ENCODE measurements around the gene SRGAP3. TPM values are rescaled to one million over a fixed set of nuclear protein-coding genes. Genes with fewer than 3 reads are reported as not detected.

Gene SRGAP3
- polyA plus RNA-seq, 3 donors = 0.90 to 1.7 (median 1.4) TPM

DNA sequence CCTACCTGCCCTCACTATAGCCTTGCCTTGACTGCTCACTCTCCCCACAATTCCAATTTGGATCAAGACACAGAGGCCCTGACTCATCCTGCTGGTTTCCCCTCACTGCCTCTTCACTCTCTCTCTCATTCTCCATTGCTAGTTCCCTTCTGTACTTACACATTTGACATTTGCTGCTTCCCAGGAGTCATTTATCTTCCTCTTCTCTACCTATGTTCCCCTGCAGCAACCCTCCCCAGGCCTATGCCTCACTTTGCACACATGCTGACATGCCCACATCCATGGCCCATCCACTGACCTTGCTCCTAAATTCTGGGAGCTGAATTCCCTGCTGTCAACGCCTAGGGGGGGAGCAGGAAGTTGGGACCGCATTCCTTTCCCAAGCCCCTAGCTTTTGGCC lies 82.2 kb downstream of the SRGAP3 start:
- H3K27ac ChIP-seq (ENCODE audit: low read depth, low read length) = no peak overlapping the region
- WGBS, 3 donors = 76 to 81% (median 79%) methylated on average over 2 of the region's 2 CpGs

DNA sequence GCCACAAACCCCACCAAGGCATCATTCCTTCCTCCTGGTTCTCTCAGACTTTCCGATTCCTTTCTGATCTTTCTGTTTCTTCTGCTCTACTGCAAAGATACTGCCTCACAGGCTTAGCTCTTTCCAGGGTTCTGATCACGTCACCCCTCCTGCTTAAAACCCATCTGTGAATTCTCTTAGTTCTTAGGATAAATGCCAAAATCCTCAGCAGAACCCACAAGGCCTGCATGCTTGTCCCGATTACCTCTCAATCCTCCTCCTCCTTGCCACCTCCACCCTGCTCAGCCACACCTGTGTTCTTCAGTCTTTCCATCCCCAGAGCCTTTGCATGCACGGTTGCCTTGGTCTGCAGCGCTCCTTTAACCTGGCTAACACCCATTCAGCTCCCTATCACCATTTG lies 84.0 kb downstream of the SRGAP3 start:
- no peak overlapping the region for H3K27ac ChIP-seq (ENCODE audit: low read depth, low read length)
- 91 to 93% (median 92%) methylated on average over 5 of the region's 5 CpGs for WGBS, 3 donors

DNA sequence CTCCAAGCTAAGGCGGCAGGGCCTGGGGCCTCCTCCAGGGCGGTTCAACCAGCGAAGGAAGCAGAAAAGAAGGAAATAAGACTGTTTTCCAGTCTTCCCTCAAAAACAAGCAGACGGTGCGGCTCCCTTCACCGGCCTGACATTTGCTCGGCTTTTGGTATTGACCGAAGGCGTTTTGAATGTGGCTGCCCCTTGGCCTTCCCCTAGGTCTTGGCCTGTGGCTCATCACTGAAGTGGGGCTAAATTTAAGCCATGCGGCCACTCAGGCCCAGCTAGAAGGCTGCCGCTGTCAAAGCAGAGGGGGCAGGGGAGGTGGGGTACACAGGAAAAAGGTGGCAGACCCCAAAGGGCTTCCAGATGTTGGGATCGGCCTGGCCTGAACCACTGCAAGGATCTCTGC lies 86.2 kb downstream of the SRGAP3 start:
- 92 to 97% (median 94%) methylated on average over 12 of the region's 12 CpGs for WGBS, 3 donors
- no peak overlapping the region for H3K27ac ChIP-seq (ENCODE audit: low read depth, low read length)

DNA sequence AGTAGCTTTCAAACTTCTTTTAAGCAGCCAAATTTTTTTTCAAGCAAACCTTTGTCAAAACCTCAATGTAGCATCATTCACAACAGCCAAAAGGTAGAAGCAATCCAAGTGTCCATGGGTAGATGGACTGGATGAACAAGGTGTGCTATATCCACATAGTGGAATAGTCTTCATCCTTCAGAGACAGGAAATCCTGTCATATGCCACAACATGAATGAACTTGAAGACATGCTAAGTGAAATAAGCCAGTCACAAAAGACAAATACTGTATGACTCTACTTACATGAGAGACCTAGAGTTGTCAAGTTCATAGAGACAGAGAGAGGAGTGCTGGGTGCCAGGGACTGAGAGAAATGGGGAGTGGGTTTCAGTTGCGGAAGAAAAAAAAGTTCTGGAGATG lies 87.6 kb downstream of the SRGAP3 start:
- H3K27ac ChIP-seq (ENCODE audit: low read depth, low read length) = no peak overlapping the region
- WGBS, 3 donors = 81 to 92% (median 92%) methylated on average over 1 of the region's 1 CpG

DNA sequence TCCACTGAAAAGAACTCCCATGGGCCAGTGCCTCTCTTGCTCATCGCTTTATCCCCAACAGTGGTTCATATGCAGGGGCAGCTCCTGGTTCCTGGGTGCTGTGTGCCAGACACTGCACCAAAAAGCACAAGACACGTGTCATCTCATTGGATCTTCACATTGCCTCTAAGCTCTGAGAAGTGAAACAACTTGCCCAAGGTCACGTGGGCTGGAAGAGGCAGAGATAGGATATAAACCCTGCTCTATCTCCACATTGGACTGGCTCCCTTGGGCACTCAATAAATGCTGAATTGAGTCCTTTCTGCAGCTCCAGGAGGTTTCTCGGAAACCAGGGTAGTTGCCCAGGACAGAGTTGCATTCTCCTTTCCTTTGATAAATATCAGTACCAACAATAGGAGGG lies 88.1 kb downstream of the SRGAP3 start:
- WGBS, 3 donors = 88 to 92% (median 92%) methylated on average over 4 of the region's 4 CpGs
- H3K27ac ChIP-seq (ENCODE audit: low read depth, low read length) = no peak overlapping the region

DNA sequence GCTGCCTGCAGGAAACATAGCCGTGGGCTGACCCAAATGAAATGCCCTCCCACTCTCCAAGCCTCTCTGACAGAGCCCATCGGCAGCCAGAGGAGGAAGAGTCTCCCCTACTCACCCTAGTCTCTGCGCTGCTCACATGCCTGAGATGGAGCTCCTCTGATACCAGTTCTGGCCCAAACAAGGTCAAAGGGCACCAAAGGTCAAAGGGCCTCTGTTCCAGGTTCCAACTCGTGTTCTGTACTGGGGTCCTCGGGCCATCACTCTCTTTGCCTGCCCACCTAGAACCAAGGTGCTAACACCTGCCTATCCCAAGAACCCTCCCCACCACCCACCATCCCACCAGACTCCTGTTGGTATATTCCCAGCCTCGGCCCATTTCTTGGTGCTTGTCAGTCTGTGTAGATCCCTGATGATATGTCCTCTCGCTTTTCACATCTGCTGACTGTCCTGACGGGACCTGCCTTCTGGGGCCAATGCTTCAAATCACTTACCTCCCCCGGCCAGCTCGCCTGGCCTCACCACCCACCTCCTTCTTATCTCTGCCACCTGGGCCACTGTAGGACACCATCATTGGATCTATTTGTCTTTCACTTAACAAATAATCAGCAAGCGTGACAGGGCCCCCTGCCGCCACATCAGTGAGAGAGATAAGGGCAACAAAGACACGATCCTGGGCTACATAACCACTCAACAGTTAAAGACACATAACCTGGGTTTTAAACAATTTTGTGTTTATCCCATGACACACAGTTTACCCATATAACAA lies 90.4 kb downstream of the SRGAP3 start:
- 79 to 93% (median 93%) methylated on average over 13 of the region's 13 CpGs for WGBS, 3 donors

DNA sequence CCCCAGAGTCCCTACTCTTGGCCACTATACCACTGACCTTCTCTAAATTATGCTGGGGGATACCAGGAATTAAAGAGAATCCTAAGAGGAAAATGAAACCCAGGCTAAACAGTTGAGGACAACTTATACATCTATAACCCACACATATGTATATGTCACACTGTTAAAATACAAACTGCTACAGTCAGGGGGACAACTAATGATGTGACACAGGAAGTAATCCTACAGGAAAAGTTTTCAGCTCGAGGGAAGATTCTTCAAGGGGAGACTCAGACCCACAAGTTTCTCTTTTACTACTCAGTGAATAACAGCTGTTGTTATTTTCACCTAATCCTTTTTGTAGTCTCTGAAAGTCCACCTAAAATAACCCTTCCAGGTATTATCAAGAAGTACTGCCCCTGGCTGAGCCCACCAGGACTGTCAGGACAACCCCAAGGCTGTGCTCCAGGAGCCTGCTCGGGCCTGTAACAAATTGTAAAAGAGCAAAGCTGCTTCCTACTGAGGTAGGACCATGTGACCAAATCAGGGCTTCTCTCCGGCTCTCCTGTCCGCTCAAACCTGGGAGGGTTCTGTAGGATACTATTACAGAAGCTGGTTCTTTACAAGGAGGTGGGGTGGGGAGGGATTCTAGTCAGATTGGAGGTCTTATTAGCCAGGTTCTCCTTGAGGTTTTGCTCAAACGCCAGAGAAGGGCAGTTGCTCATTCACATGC lies 91.6 kb downstream of the SRGAP3 start:
- WGBS, 3 donors = 81 to 90% (median 86%) methylated on average over 5 of the region's 5 CpGs

More for the DNA sequence above, 90.4 kb downstream of the SRGAP3 start:
- no peak overlapping the region for H3K27ac ChIP-seq (ENCODE audit: low read depth, low read length)

DNA sequence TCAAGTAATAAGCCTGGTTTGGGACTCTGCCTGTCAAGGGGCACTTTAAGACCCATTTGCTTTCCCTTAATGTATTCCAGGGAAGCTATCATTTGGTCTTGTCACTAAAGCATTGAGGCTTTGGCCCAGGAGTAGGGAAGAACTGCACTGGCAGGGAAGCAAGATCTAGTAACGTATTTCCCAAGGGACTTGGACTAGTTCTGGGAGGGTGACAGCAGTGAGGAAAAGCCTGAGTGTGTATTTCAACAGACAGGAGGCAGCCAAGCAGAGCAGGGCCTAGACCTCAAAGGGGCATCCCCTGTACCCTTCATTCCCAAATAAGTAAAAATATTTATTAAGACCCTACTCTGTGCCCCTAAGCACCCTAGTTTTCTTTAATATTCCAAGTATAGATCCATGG lies 92.8 kb downstream of the SRGAP3 start:
- WGBS, 3 donors = 59 to 72% (median 64%) methylated on average over 1 of the region's 1 CpG
- no peak overlapping the region for H3K27ac ChIP-seq (ENCODE audit: low read depth, low read length)

More for the DNA sequence above, 91.6 kb downstream of the SRGAP3 start:
- no peak overlapping the region for H3K27ac ChIP-seq (ENCODE audit: low read depth, low read length)

DNA sequence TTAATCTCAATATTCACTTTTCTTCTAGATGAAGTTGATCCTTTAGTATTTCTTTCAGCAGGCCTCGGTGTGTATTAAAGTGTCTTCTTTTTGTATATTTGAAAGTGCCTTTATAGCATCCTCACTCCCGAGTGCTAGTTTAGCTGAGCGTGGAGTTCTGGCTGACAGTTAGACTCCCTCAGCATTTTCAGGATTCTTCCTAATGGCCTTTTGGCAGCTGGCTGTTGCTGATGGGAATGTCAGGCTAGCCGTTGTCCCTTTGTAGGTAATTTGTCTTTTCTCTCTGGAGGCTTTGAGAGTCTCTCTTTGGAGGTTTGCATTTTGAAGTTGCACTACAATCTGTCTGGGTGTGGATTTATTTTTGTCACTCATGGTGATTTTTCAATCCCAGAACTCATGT lies 94.4 kb downstream of the SRGAP3 start:
- WGBS, 3 donors = 58 to 71% (median 58%) methylated on average over 4 of the region's 4 CpGs
- H3K27ac ChIP-seq (ENCODE audit: low read depth, low read length) = no peak overlapping the region

DNA sequence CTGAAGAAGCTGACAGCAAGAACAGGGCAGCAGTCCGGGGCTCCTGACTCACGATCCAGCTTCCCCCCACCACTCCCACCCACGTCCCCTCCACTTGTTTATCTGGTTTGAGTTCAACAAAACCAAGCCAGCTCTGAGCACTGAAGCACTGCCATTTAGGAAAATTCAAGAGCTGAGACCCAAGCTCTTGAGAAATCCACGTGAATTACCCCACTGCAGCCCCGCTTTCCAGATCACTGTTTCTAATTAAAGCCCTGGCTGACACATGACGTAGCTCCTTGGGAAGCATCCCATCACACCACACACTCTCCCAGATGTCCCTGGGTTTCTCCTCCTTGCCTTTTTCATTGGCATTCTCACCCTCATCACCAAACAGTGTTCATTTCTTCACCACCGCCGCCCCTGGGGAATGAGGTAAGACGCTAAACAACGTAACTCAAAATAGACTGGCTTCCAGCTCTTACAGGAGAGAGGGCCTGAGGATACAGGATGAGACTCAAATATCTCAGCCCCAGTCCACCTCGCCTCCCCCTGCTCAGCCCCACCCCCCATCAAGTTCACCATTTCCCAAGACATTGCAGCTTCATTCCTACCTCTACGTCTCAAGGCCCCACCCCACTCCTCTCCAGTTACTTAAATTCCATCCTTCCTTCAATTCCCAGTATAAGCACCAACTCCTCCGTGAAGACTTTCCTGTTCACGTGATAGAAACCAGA lies 95.4 kb downstream of the SRGAP3 start:
- no peak overlapping the region for H3K27ac ChIP-seq (ENCODE audit: low read depth, low read length)
- WGBS, 3 donors = 61 to 77% (median 64%) methylated on average over 14 of the region's 14 CpGs

DNA sequence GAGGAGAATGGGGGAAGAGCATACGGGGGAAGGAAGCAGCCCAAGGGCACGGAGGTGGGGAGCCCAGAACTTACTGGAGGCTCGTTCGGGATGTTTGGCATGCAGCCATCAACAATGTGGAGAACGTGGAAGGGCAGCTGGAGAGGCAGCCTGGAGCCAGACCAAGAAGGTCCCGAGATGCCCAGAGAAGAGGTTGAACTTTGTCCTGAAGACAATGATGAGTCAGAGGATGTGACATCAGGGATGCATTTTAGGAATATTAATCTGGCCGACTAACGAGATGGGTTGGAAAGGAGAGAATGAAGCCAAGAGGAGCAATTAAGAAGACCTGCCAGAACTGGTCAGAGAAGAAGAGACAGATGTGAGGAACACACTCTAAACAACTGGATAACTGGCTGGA lies 98.2 kb downstream of the SRGAP3 start:
- no peak overlapping the region for H3K27ac ChIP-seq (ENCODE audit: low read depth, low read length)
- WGBS, 3 donors = 58 to 83% (median 73%) methylated on average over 8 of the region's 8 CpGs

DNA sequence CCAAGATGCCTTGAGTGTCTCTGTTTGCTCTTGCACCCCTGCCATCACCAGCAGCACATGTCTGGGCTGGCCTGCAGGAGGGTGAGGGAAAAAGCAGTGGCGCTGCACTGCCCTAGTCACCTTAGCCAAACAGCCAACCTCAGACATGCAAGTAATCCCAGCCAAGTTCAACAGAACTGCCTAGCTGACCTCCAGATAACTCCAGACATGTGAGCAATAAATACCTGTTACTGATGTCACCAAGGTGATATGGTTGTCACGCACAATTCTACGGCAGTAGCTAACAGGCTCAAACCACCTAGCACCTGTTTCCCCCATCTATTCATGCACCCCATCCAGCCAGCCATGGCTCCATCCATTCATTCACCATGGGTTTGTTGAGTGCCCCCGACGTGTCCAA lies 99.9 kb downstream of the SRGAP3 start:
- no peak overlapping the region for H3K27ac ChIP-seq (ENCODE audit: low read depth, low read length)
- 53 to 96% (median 88%) methylated on average over 5 of the region's 5 CpGs for WGBS, 3 donors

DNA sequence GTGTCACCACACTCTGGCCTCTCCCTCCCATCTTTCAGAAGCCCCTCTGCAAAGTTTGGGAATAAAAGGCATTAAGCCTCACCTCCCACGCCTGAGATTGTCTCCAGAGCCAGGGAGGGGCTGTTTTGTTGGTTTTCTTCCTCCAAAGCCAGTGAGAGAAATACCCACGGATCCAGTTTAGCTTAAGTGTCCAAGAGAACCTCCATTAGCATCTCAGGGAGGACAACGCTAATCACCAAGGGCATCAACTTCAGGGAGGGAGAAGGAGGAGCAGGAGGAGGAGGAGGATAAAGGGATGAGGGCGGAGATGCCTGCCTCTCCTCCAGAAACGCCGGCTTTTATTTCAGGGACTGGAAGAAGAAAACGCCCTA lies 101.6 kb downstream of the SRGAP3 start:
- no peak overlapping the region for H3K27ac ChIP-seq (ENCODE audit: low read depth, low read length)
- 51 to 75% (median 54%) methylated on average over 7 of the region's 7 CpGs for WGBS, 3 donors

DNA sequence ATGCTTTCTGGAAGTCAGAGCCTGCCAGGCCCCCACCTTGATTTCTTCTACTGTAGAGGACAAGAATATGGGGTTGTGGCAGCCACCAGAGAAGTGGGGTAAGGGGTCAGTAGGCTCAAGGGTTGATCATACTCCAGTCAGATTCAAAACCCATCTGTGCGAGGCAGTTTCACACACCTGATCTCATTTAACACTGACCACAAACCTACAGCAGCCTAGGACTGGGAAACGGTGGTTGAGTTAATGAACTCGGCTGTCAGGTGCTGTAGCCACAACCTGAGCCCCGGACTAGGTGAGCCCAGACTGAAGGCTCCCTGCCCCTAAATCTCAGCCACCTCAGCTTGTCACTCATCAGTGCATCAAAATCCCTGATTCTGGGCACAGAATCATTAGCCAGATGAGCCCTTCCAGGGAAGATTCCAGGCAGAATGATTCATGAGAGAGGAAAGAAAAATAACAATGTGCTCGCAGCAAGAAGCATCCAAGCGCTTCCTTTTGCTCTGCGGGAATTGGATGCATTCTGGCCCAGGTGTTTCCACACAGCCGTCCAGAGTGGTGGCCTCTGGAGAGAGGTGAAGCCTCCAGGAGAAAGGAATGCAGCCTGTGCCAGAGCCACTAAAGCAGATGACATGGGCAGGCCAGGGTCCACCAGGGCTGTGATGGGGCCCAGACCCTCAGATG lies 102.1 kb downstream of the SRGAP3 start:
- H3K27ac ChIP-seq (ENCODE audit: low read depth, low read length) = no peak overlapping the region
- WGBS, 3 donors = 58 to 69% (median 68%) methylated on average over 8 of the region's 8 CpGs

DNA sequence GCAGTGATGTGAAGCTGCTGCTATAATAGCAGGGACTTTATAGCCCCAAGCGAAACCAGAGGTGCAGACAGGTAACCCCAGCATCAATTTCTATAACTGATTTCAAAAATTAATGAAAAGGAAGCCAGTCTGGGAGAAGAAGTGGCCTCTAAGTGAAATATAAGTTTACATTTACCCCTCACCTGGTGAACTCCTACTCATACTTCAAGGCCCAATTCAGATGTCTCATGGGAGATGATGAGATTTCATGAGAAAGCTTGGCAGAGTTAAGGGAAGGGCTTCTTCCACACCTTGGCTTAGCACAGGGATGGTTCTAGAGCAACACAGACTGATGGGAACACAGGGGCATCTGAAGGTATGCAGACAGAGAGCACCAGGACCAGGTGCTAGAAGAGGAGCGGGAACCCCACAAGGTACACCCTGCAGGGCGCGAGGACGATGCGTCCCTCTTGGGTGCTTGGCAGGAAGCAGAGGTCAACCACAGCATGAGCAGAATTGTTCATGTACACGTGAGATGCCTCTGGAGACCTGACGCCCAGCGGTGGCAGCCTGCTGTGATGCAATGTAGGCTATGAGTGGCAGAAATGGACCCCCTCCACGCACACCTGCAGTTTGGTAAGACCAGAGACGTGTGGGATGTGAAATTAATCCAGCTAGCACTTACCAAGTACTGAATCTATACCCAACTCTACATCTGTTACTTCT lies 102.9 kb downstream of the SRGAP3 start:
- H3K27ac ChIP-seq (ENCODE audit: low read depth, low read length) = no peak overlapping the region
- 74 to 86% (median 82%) methylated on average over 11 of the region's 11 CpGs for WGBS, 3 donors

DNA sequence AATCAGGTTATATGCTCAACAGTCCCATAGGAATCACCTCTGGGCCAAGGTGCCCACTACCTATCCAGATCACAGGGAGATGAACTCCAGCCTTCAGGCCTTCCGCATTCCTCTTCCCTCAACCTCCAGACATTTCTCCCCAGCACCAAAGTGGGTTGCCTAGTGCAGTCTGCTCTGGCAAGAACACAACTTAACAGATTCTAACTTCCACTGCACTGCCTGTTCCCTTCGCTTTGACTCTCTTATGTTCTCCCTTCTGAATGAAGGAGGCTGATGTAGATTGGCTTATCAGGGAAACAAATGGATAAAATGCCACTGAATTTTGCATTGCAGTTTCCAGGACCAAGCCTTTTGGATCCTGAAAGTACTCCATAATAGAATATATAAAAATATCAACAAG lies 106.3 kb downstream of the SRGAP3 start:
- no peak overlapping the region for H3K27ac ChIP-seq (ENCODE audit: low read depth, low read length)
- WGBS, 3 donors = 96 to 98% (median 98%) methylated on average over 2 of the region's 2 CpGs

DNA sequence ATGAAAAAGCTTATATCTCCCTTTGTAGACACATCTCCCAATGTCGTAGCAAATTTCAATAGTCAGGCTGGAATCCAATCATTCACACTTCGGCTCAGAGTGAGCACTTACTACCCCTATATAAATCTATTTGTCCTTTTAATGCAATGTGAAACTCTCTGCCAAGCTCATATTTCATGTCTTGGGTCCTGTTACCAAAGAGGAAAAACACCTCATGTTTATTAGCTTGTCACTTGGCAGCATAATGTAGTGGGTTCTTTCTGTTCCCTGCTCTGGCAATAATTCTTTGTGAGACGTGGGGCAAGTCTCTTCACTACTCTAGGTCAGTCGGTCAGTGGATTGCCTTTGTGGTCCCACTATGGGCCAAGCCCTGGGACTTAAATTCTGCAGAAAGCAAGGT lies 107.1 kb downstream of the SRGAP3 start:
- H3K27ac ChIP-seq (ENCODE audit: low read depth, low read length) = no peak overlapping the region
- whole genome bisulfite sequencing, 3 donors = 33 to 40% (median 36%) methylated on average over 4 of the region's 4 CpGs

DNA sequence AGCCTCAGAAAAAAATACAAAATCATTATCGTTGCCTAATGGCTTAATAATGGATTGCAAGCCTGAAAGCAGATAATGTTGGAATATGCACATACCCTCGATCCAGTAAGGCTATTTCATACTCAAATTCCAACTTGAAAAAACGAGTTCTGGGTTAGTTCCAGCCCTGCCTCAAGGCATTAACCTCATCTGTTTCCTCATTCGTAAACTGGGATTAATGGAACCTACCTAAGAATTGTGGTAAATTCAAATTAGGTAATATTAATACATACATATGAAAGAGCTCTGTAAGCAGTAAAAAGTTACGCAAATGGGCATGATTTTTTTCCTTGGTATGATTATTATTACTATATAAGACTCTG lies 107.5 kb downstream of the SRGAP3 start:
- no peak overlapping the region for H3K27ac ChIP-seq (ENCODE audit: low read depth, low read length)
- 48 to 53% (median 49%) methylated on average over 5 of the region's 5 CpGs for WGBS, 3 donors

All from adipose tissue (tissue), 3 donors.